Gastroesophageal sphincter (tissue), 4 donors: ENCODE data around the gene MKLN1. TPM values are rescaled to one million over a fixed set of nuclear protein-coding genes. Genes with fewer than 3 reads are reported as not detected.

Experiments
- ATAC-seq: fragments of 150-250 bp; one replicate; pipeline ENCODE4 v1.9.1; 2016; ENCODE audit warnings: mild to moderate bottlenecking, moderate library complexity
- H3K27ac ChIP-seq, 4 donors: fragments of 200-600 bp; sonication (generic) in 3 of 4; 1 replicate in 3 of 4; 2 replicates in 1 of 4; pipeline ENCODE4 v1.5.1; 2016 to 2019
- H3K27me3 ChIP-seq: fragments of 200-600 bp; sonication (generic); one replicate; pipeline ENCODE4 v1.5.1; 2019
- H3K36me3 ChIP-seq, 2 donors: fragments of 200-600 bp; sonication (generic); one replicate each; pipeline ENCODE4 v1.5.1; 2019; ENCODE audit warnings: control low read depth in 1 of 2
- H3K4me1 ChIP-seq, 3 donors: fragments of 200-600 bp; sonication (generic); 1 replicate in 2 of 3; 2 replicates in 1 of 3; pipeline ENCODE4 v1.5.1; 2016 to 2019; ENCODE audit warnings: control low read depth in 2 of 3
- H3K4me3 ChIP-seq, 2 donors: fragments of 200-600 bp; sonication (generic); one replicate each; pipeline ENCODE4 v1.5.1; 2019; ENCODE audit warnings: mild to moderate bottlenecking in 1 of 2, moderate library complexity in 1 of 2
- H3K9me3 ChIP-seq, 3 donors: fragments of 200-600 bp; sonication (generic); one replicate each; pipeline ENCODE4 v1.5.1; 2017 to 2019; ENCODE audit warnings: control low read depth in 2 of 3
- EP300 ChIP-seq: sonication (generic); formaldehyde crosslinking; IDR thresholded peaks from one replicate; pipeline ENCODE4 v1.6.1; 2017; ENCODE audit warnings: antibody characterized with exemption, mild to moderate bottlenecking
- POLR2A ChIP-seq, 2 donors: fragments of 450-650 bp; IDR thresholded peaks; one replicate each; pipeline ENCODE4 v1.6.1; 2017; ENCODE audit warnings: antibody characterized with exemption in 2 of 2, mild to moderate bottlenecking in 2 of 2, moderate library complexity in 1 of 2
- POLR2AphosphoS5 ChIP-seq: sonication (generic); formaldehyde crosslinking; IDR thresholded peaks from one replicate; pipeline ENCODE4 v1.6.1; 2017; ENCODE audit warnings: antibody characterized with exemption
- WGBS, 2 donors: methylation state at CpG; one replicate each; pipeline ENCODE4 v1.1.5; 2018; ENCODE audit warnings: low coverage in 1 of 2; 5-methylcytosine and 5-hydroxymethylcytosine counted together
- total RNA-seq, 4 donors: library from RNA; depleted of rRNA; stranded (reverse); fragments of >200 nt; gene quantifications; one replicate each; pipeline ENCODE4 v1.1.0, GENCODE V29; 2016
- TF ChIP-seq, protein P1 (sequence below), 4 experiments: fragments of 200-600 bp in 2 of 4; fragments of 450-650 bp in 2 of 4; sonication (generic) in 1 of 4; IDR thresholded peaks; one replicate each; pipeline ENCODE4 v1.5.1; 2017 to 2019; ENCODE audit warnings: antibody characterized with exemption in 4 of 4, mild to moderate bottlenecking in 2 of 4, moderate library complexity in 2 of 4

MKLN1 gene
- total RNA-seq, 4 donors from 2014 or later, result 40.4 to 82.8 (median 58.6) TPM

- Histone ChIP-seq H3K36me3 (peaks cover 13 to 96% of the 10 kb centered on the region in 2 donors), H3K9me3 (no peaks in the 10 kb centered on the region), H3K4me1 (peaks cover 0 to 6% (median 0%) of the 10 kb centered on the region in 3 donors), H3K27ac (no peak overlapping the region), H3K27me3 (no peaks in the 10 kb centered on the region), H3K4me3 (no peak overlapping the region)
- TF ChIP-seq EP300, result no peak
- no peak for TF ChIP-seq POLR2AphosphoS5
- no peak for ATAC-seq
- WGBS, 2 donors, result 82 to 92% methylated on average over 2 to 5 of the region's 5 CpGs
Measured at GRCh38 chr7:131467788-131468187, 140.1 kb downstream of the MKLN1 start.

DNA sequence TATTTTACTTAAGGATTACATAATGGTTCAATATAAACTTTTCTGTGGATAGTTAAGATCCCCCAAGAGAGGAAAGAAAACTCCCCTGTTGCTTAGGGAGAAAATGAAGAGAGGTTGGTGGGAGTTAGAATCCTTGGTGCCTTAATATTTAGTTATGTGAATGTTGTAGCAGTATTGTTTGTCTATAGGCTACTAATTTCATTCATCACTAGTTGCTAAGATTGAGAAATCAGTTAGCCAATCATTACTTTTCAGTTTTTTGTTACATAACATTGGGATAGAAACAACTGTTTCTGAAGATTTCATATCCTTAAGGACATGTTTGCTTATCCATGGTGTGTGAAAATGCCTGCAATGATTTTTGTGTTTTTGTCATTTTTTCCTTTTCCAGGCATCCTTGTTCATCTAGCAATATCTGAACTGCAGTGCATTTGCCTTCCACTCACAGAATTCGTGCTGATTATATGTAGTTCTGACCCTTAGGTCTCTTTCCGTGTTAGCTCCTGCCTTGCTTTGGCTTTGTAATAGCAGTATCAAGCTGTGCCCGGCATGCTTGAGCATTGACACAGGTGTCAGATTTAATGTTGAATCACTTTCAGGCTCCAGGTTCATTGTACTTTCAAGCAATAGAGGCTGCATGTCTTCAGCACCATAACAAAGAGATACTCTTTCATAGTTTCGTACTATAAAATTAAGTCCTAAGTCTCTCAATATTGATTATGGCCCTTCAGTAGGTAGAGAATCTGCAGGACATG is 143.8 kb downstream of the MKLN1 start:
- H3K36me3 ChIP-seq, result peaks cover 6 to 80% of the 10 kb centered on the region in 2 donors

DNA sequence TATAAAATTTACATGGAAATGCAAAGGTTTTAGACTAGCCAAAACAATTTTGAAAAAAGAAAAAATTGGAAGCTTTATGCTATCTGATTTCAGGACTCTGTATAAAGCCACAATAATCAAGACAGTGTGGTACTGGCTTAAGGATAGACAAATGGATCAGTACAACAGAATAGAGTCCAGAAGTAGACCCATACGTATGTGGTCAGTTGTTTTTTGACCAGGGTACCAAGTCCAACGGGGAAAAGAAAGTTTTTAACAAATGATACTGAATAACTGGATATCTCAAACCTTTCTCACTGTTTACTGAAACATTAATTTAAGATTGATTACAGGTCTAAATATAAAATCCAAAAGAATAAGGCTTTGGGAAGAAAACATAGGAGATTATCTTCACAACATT is 149.1 kb downstream of the MKLN1 start:
- H3K4me1 ChIP-seq, result peaks cover 0 to 7% (median 0%) of the 10 kb centered on the region in 3 donors
- TF ChIP-seq POLR2AphosphoS5 (no peak), POLR2A (IDR thresholded peaks at IDR 0.05) (no peak), EP300 (no peak)
- TF ChIP-seq, protein P1, sequence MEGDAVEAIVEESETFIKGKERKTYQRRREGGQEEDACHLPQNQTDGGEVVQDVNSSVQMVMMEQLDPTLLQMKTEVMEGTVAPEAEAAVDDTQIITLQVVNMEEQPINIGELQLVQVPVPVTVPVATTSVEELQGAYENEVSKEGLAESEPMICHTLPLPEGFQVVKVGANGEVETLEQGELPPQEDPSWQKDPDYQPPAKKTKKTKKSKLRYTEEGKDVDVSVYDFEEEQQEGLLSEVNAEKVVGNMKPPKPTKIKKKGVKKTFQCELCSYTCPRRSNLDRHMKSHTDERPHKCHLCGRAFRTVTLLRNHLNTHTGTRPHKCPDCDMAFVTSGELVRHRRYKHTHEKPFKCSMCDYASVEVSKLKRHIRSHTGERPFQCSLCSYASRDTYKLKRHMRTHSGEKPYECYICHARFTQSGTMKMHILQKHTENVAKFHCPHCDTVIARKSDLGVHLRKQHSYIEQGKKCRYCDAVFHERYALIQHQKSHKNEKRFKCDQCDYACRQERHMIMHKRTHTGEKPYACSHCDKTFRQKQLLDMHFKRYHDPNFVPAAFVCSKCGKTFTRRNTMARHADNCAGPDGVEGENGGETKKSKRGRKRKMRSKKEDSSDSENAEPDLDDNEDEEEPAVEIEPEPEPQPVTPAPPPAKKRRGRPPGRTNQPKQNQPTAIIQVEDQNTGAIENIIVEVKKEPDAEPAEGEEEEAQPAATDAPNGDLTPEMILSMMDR (IDR thresholded peaks at IDR 0.05), result no peak
- peaks cover 0 to 55% of the 10 kb centered on the region in 2 donors for H3K36me3 ChIP-seq
- 67 to 75% methylated on average over 2 of the region's 2 CpGs for WGBS, 2 donors
- H3K27me3 ChIP-seq, result no peaks in the 10 kb centered on the region
- H3K9me3 ChIP-seq, result no peaks in the 10 kb centered on the region
- H3K27ac ChIP-seq, result no peak overlapping the region
- H3K4me3 ChIP-seq, result no peak overlapping the region
- ATAC-seq, result no peak

More for the DNA sequence above, 143.8 kb downstream of the MKLN1 start:
- no peak overlapping the region for H3K27ac ChIP-seq
- no peaks in the 10 kb centered on the region for H3K9me3 ChIP-seq
- H3K27me3 ChIP-seq, result no peaks in the 10 kb centered on the region
- no peak for ATAC-seq
- H3K4me3 ChIP-seq, result no peak overlapping the region
- peaks cover 0 to 6% (median 0%) of the 10 kb centered on the region in 3 donors for H3K4me1 ChIP-seq
- 72 to 82% methylated on average over 2 to 4 of the region's 4 CpGs for WGBS, 2 donors
- no peak for TF ChIP-seq POLR2AphosphoS5
- TF ChIP-seq, protein P1 (IDR thresholded peaks at IDR 0.05), result no peak
- no peak for TF ChIP-seq POLR2A (IDR thresholded peaks at IDR 0.05)
- no peak for TF ChIP-seq EP300

DNA sequence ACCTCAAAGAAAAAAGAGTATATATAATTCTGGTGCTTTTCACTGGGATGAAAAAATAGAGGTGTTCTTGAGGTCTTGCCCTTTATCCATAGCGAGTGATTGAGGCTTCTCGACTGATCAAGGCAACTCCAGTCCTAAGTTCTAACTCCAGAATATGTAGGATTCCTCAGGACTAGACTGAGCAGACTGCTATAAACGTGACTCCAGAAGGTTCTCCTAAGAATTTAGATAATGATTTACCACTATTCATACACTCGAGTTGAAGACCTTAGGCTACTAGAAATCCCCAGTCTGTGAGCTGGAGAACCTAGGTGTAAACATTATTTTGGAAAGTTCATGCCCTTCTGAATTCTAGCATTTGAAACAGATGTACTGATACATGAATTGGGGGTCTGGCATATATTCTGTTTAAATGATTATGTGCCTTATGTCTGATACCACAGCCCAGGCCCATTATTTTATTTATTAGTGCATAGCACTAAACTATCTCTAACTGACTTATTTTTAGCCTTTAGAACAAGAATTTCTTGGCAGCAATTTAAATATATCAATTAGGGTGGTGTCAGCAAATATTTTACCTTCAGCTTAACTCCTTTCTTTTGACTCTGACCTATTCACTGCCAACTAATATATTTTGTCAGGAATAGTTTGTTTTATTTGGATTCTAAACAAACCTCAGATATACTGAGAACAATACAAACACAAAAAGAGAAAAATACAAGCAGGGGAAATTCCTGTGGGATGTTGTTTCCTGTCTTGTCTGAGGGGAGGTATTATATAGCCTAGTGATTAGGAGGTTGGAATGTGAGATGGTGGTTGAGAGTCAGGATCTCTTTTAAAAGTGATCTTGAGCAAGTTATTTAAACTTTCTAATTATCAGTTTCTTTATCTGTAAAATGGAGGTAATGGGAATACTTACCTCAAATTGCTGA is 153.0 kb downstream of the MKLN1 start:
- H3K4me3 ChIP-seq, result no peak overlapping the region
- H3K36me3 ChIP-seq, result peaks cover 0 to 34% of the 10 kb centered on the region in 2 donors
- peaks cover 0 to 11% (median 0%) of the 10 kb centered on the region in 3 donors for H3K4me1 ChIP-seq
- TF ChIP-seq POLR2A (IDR thresholded peaks at IDR 0.05) (no peak), POLR2AphosphoS5 (no peak), EP300 (no peak)
- TF ChIP-seq, protein P1 (IDR thresholded peaks at IDR 0.05), result no peak
- H3K27ac ChIP-seq, result no peak overlapping the region
- H3K27me3 ChIP-seq, result no peaks in the 10 kb centered on the region
- H3K9me3 ChIP-seq, result no peaks in the 10 kb centered on the region
- no peak for ATAC-seq
- WGBS, 2 donors, result 74 to 87% methylated on average over 3 to 4 of the region's 4 CpGs

- H3K9me3 ChIP-seq, result no peaks in the 10 kb centered on the region
- 92 to 100% methylated on average over 2 of the region's 2 CpGs for WGBS, 2 donors
- H3K27me3 ChIP-seq, result no peaks in the 10 kb centered on the region
- no peak overlapping the region for H3K27ac ChIP-seq
- peaks cover 0 to 22% (median 0%) of the 10 kb centered on the region in 3 donors for H3K4me1 ChIP-seq
- no peak for TF ChIP-seq POLR2AphosphoS5
- H3K4me3 ChIP-seq, result no peak overlapping the region
- no peak for ATAC-seq
- peaks cover 0 to 35% of the 10 kb centered on the region in 2 donors for H3K36me3 ChIP-seq
Measured at GRCh38 chr7:131482800-131483199, 155.1 kb downstream of the MKLN1 start.
